IMR-90 (cell line): ENCODE results near the gene PRKN.

Experiments used
- CEBPB ChIP-seq: IDR thresholded peaks from 2 replicates; pipeline ENCODE4 v1.6.1; 2012; ENCODE audit warnings: low read depth, low read length, improper control_type of control experiment
- CHD1 ChIP-seq: IDR thresholded peaks from 2 replicates; pipeline ENCODE4 v1.6.1; 2012; ENCODE audit warnings: low read depth, low read length, improper control_type of control experiment
- CTCF ChIP-seq: conservative IDR thresholded peaks from 2 replicates; pipeline ENCODE4 v1.5.1; 2012; ENCODE audit warnings: mild to moderate bottlenecking, low read depth, low read length, improper control_type of control experiment
- ELK1 ChIP-seq: fragments of 150-350 bp; IDR thresholded peaks from 2 replicates; pipeline ENCODE4 v1.6.1; 2016; ENCODE audit warnings: low read depth, mild to moderate bottlenecking, low read length, moderate library complexity, borderline replicate concordance
- MAFK ChIP-seq: IDR thresholded peaks from 2 replicates; pipeline ENCODE4 v1.6.1; 2012; ENCODE audit warnings: low read depth, low read length, improper control_type of control experiment
- MAZ ChIP-seq: IDR thresholded peaks from 2 replicates; pipeline ENCODE4 v1.6.1; 2012; ENCODE audit warnings: low read depth, mild to moderate bottlenecking, low read length, improper control_type of control experiment, moderate library complexity, borderline replicate concordance
- MXI1 ChIP-seq: IDR thresholded peaks from 2 replicates; pipeline ENCODE4 v1.6.1; 2012; ENCODE audit warnings: low read depth, mild to moderate bottlenecking, low read length, moderate library complexity, borderline replicate concordance
- NFE2L2 ChIP-seq: fragments of 150-350 bp; IDR thresholded peaks from 2 replicates; pipeline ENCODE4 v1.6.1; 2016; ENCODE audit warnings: low read depth, mild to moderate bottlenecking, low read length
- POLR2A ChIP-seq: IDR thresholded peaks from 2 replicates; pipeline ENCODE4 v1.6.1; 2012; ENCODE audit warnings: mild to moderate bottlenecking, low read depth, low read length
- RAD21 ChIP-seq: IDR thresholded peaks from 2 replicates; pipeline ENCODE4 v1.6.1; 2012; ENCODE audit warnings: low read length, improper control_type of control experiment
- RFX5 ChIP-seq: IDR thresholded peaks from 2 replicates; pipeline ENCODE4 v1.8.0; 2012; ENCODE audit warnings: low read depth, mild to moderate bottlenecking, low read length, moderate library complexity
- SMC3 ChIP-seq: fragments of 150-350 bp; IDR thresholded peaks from 2 replicates; pipeline ENCODE4 v1.6.1; 2016; ENCODE audit warnings: low read depth, mild to moderate bottlenecking, antibody characterized with exemption, low read length, moderate library complexity
- TF ChIP-seq, protein P1 (sequence below): fragments of 150-350 bp; IDR thresholded peaks from 2 replicates; pipeline ENCODE4 v1.6.1; 2017; ENCODE audit warnings: mild to moderate bottlenecking, antibody characterized with exemption, low read length, low read depth

- no peak for TF ChIP-seq CTCF
- no peak for TF ChIP-seq RAD21
- TF ChIP-seq ELK1 = no peak
- no peak for TF ChIP-seq MAZ
- no peak for TF ChIP-seq POLR2A
- TF ChIP-seq RFX5 = no peak
- TF ChIP-seq MAFK = no peak
- TF ChIP-seq, protein P1, sequence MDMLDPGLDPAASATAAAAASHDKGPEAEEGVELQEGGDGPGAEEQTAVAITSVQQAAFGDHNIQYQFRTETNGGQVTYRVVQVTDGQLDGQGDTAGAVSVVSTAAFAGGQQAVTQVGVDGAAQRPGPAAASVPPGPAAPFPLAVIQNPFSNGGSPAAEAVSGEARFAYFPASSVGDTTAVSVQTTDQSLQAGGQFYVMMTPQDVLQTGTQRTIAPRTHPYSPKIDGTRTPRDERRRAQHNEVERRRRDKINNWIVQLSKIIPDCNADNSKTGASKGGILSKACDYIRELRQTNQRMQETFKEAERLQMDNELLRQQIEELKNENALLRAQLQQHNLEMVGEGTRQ = no peak
- TF ChIP-seq SMC3 = no peak
- TF ChIP-seq CHD1 = no peak
- no peak for TF ChIP-seq CEBPB
- TF ChIP-seq NFE2L2 = no peak
- TF ChIP-seq MXI1 = no peak
These were observed 259.9 kb downstream of the PRKN start for GRCh38 chr6:162467679-162468078.
